HepG2 (cell line): ENCODE results near the gene STIP1. TPM values are rescaled to one million over a fixed set of nuclear protein-coding genes. Genes with fewer than 3 reads are reported as not detected.

ENCODE experiments used
- ATF4 ChIP-seq, 2 experiments: fragments of 450-650 bp in 1 of 2; sonication (generic) in 1 of 2; formaldehyde crosslinking; IDR thresholded peaks; 2 replicates each; pipeline versions ENCODE4 v1.5.0 to v1.8.0; 2020 to 2022; ENCODE audit warnings: mild to moderate bottlenecking in 1 of 2, missing genetic modification reagents in 1 of 2
- CBX5 ChIP-seq: sonication (generic); formaldehyde crosslinking; IDR thresholded peaks from 2 replicates; pipeline ENCODE4 v1.4.0; 2020; ENCODE audit warnings: missing genetic modification reagents, borderline replicate concordance
- ISX ChIP-seq: sonication (generic); formaldehyde crosslinking; conservative IDR thresholded peaks from 2 replicates; pipeline ENCODE4 v1.5.0; 2020; ENCODE audit warnings: missing genetic modification reagents
- KAT7 ChIP-seq: IDR thresholded peaks from 2 replicates; pipeline ENCODE4 v1.6.1; 2018; ENCODE audit warnings: borderline replicate concordance, missing compliant biosample characterization
- NCOR1 ChIP-seq: fragments of 200-600 bp; sonication (generic); IDR thresholded peaks from 2 replicates; pipeline ENCODE4 v1.7.0; 2017; ENCODE audit warnings: antibody characterized with exemption, low read length, borderline replicate concordance
- PAWR ChIP-seq: sonication (generic); formaldehyde crosslinking; IDR thresholded peaks from 2 replicates; pipeline ENCODE4 v1.4.0; 2020; ENCODE audit warnings: missing genetic modification reagents, mild to moderate bottlenecking, borderline replicate concordance
- PHF5A ChIP-seq: IDR thresholded peaks from one replicate; pipeline ENCODE4 v1.6.1; 2018; ENCODE audit warnings: low read depth, missing genetic modification reagents; ENCODE audit not compliant: unreplicated experiment
- PPARG ChIP-seq: conservative IDR thresholded peaks from 2 replicates; pipeline ENCODE4 v1.6.1; 2016; ENCODE audit warnings: missing biosample characterization, missing genetic modification reagents
- TBL1XR1 ChIP-seq: fragments of 150-350 bp; IDR thresholded peaks from 2 replicates; pipeline ENCODE4 v1.6.1; 2014; ENCODE audit warnings: borderline replicate concordance, low read length; ENCODE audit not compliant: partially characterized antibody
- ZBED4 ChIP-seq: sonication (generic); formaldehyde crosslinking; IDR thresholded peaks from 2 replicates; pipeline ENCODE4 v1.4.0; 2020; ENCODE audit warnings: missing genetic modification reagents, borderline replicate concordance
- ZBTB20 ChIP-seq: sonication (generic); formaldehyde crosslinking; IDR thresholded peaks from 2 replicates; pipeline ENCODE4 v1.8.1; 2023; ENCODE audit warnings: missing genetic modification reagents, low read depth, mild to moderate bottlenecking, borderline replicate concordance
- ZBTB8A ChIP-seq: sonication (generic); formaldehyde crosslinking; IDR thresholded peaks from 2 replicates; pipeline ENCODE4 v1.4.0; 2020; ENCODE audit warnings: mild to moderate bottlenecking, low read depth, missing genetic modification reagents, borderline replicate concordance
- ZNF235 ChIP-seq: sonication (generic); formaldehyde crosslinking; IDR thresholded peaks from 2 replicates; pipeline ENCODE4 v1.8.1; 2023; ENCODE audit warnings: mild to moderate bottlenecking, missing genetic modification reagents, borderline replicate concordance
- ZNF569 ChIP-seq: sonication (generic); formaldehyde crosslinking; IDR thresholded peaks from 2 replicates; pipeline ENCODE4 v1.5.0; 2020; ENCODE audit warnings: mild to moderate bottlenecking, missing genetic modification reagents, moderate library complexity, borderline replicate concordance
- polyA plus RNA-seq, 8 experiments: library from polyadenylated mRNA; depleted of rRNA in 3 of 8; stranded (reverse) in 7 of 8; unstranded in 1 of 8; fragments of >200 nt; fragmentation: Illumina TruSeq in 4 of 8; extraction: Trizol in 4 of 8; gene quantifications; 2 replicates each; pipeline versions ENCODE4 v1.2.1 to v1.2.3, GENCODE V29; 2011 to 2016; ENCODE audit warnings: low read depth in 4 of 8, missing spikeins in 1 of 8, mixed read lengths in 1 of 8; ENCODE audit not compliant: insufficient read depth in 1 of 8
- total RNA-seq, 5 experiments: library from RNA; depleted of rRNA; stranded (reverse); fragments of >200 nt; fragmentation: Illumina TruSeq; extraction: Trizol; gene quantifications; 2 replicates each; pipeline ENCODE4 v1.2.3, GENCODE V29; 2016; ENCODE audit warnings: low read depth in 1 of 5
- TF ChIP-seq, protein P1 (sequence below): sonication (generic); formaldehyde crosslinking; IDR thresholded peaks from 2 replicates; pipeline ENCODE4 v1.4.0; 2020; ENCODE audit warnings: low read depth, missing genetic modification reagents
- TF ChIP-seq, protein P2 (sequence below): sonication (generic); formaldehyde crosslinking; conservative IDR thresholded peaks from 2 replicates; pipeline ENCODE4 v1.5.0; 2020; ENCODE audit warnings: missing genetic modification reagents

The STIP1 gene
- total and polyA plus RNA-seq, 2 of the 13 experiments (the other 11 are each of a cell fraction or from before 2014, with no cell fraction given): 81.1 to 217 TPM

GRCh38 chr11:64246871-64247728 is 61.1 kb downstream of the STIP1 start, which contains the start of gene PPP1R14B (continued):
- TF ChIP-seq ISX (CRISPR knock-in tag): no peak
- peak; percentile 82; the same call in 1 of the 2 replicates for TF ChIP-seq ZBED4 (CRISPR knock-in tag)
- TF ChIP-seq PAWR (CRISPR knock-in tag): 0 out of 2 replicates have a peak, but pooled peaks have one; percentile 23
- TF ChIP-seq ZBTB8A (CRISPR knock-in tag): no peak
- TF ChIP-seq ZNF235 (CRISPR knock-in tag): no peak
- TF ChIP-seq ZBTB20 (CRISPR knock-in tag): peak; percentile 64; the same call in 1 of the 2 replicates
- TF ChIP-seq ATF4 (CRISPR knock-in tag; IDR thresholded peaks at IDR 0.05): no peak
- TF ChIP-seq KAT7 (CRISPR knock-in tag): no peak; the same call in 1 of the 2 replicates
- no peak for TF ChIP-seq CBX5 (CRISPR knock-in tag)
- TF ChIP-seq TBL1XR1: peak; percentile 6
- TF ChIP-seq PHF5A (CRISPR knock-in tag): no peak
- TF ChIP-seq, protein P1, sequence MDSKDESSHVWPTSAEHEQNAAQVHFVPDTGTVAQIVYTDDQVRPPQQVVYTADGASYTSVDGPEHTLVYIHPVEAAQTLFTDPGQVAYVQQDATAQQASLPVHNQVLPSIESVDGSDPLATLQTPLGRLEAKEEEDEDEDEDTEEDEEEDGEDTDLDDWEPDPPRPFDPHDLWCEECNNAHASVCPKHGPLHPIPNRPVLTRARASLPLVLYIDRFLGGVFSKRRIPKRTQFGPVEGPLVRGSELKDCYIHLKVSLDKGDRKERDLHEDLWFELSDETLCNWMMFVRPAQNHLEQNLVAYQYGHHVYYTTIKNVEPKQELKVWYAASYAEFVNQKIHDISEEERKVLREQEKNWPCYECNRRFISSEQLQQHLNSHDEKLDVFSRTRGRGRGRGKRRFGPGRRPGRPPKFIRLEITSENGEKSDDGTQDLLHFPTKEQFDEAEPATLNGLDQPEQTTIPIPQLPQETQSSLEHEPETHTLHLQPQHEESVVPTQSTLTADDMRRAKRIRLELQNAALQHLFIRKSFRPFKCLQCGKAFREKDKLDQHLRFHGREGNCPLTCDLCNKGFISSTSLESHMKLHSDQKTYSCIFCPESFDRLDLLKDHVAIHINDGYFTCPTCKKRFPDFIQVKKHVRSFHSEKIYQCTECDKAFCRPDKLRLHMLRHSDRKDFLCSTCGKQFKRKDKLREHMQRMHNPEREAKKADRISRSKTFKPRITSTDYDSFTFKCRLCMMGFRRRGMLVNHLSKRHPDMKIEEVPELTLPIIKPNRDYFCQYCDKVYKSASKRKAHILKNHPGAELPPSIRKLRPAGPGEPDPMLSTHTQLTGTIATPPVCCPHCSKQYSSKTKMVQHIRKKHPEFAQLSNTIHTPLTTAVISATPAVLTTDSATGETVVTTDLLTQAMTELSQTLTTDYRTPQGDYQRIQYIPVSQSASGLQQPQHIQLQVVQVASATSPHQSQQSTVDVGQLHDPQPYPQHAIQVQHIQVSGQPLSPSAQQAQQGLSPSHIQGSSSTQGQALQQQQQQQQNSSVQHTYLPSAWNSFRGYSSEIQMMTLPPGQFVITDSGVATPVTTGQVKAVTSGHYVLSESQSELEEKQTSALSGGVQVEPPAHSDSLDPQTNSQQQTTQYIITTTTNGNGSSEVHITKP (CRISPR knock-in tag): no peak
- no peak for TF ChIP-seq ZNF569 (CRISPR knock-in tag)
- TF ChIP-seq PPARG (CRISPR knock-in tag): 0 out of 2 replicates have a peak, but pooled peaks have one; percentile 7
- TF ChIP-seq, protein P2, sequence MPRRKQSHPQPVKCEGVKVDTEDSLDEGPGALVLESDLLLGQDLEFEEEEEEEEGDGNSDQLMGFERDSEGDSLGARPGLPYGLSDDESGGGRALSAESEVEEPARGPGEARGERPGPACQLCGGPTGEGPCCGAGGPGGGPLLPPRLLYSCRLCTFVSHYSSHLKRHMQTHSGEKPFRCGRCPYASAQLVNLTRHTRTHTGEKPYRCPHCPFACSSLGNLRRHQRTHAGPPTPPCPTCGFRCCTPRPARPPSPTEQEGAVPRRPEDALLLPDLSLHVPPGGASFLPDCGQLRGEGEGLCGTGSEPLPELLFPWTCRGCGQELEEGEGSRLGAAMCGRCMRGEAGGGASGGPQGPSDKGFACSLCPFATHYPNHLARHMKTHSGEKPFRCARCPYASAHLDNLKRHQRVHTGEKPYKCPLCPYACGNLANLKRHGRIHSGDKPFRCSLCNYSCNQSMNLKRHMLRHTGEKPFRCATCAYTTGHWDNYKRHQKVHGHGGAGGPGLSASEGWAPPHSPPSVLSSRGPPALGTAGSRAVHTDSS (CRISPR knock-in tag): no peak
- no peak for TF ChIP-seq NCOR1
